ENCODE data around the gene ZBTB21.
"Not testable (repeated sequence)": the region's sequence is repeated elsewhere in the genome, so short reads cannot be mapped to it uniquely, and the experiment has no call there.

GRCh38 chr21:41949631-41950030 lies 60.5 kb downstream of the ZBTB21 start:
- TF ChIP-seq POLR2AphosphoS5 (IDR thresholded peaks at IDR 0.05); CTCF (IDR thresholded peaks at IDR 0.05 in 8 of 11, conservative IDR thresholded peaks at IDR 0.05 in 3 of 11); POLR2A (IDR thresholded peaks at IDR 0.05): not testable (repeated sequence)

All from spleen (tissue), 7 donors.